Measurements from ENCODE around the gene MOGAT3. TPM values are rescaled to one million over a fixed set of nuclear protein-coding genes. Genes with fewer than 3 reads are reported as not detected.

The MOGAT3 gene
- total RNA-seq, 1 experiment from 2014 or later = not detected

DNA sequence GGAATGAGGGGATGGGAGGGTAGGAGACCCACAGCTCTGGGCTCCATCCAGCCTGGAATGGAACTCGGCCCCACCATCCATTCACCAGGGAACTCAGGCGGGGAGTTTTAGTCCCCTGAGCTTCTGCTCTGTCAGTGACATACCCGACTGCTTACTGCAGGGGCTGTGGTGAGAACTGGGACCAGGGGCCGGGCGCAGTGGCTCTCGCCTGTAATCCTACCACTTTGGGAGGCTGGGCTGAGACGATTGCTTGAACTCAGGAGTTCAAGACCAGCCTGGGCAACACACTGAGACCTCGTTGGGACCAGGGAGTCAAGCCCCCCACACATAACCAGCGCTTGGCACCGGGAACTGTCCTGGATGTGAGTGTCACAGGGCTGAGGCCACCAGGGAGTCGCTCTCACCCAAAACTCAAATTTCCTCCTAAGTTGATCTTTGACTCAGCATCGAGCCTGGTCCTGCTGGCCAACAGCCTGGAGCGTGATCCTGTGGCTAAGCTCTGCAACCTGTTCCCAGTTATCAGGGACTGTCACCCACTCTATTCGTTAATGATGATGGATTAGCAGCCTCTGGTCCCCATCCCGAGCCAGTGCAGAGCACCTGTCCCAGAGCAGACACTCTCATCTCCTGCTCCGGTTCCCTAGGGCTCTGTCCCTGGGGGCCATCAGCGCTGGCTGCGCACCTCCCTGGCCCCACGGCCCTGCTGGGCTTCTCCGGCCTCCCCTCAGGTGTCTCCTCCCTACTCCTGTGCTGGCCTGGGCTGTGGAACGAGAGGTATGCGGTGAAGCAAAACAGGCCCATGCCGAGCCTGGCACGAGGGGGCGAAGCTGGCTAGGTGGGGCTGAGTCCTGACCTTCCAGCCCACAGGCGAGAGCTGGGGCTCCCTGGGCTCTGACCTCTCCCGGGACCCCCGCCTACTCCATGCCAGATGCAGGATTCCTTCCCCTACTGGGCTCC is 37.7 kb upstream of the MOGAT3 start:
- H3K27me3 ChIP-seq (replicated peaks) = no peaks in the 10 kb centered on the region
- peaks cover 2% of the 10 kb centered on the region for H3K4me1 ChIP-seq (replicated peaks)
- no peaks in the 10 kb centered on the region for H3K9me3 ChIP-seq (replicated peaks)
- no peak for DNase-seq (ENCODE audit: low read depth in 1 of 2, low spot score in 2 of 2)
- no peak overlapping the region for H3K27ac ChIP-seq
- no peak overlapping the region for H3K4me3 ChIP-seq
- H3K36me3 ChIP-seq = peaks cover 39% of the 10 kb centered on the region

DNA sequence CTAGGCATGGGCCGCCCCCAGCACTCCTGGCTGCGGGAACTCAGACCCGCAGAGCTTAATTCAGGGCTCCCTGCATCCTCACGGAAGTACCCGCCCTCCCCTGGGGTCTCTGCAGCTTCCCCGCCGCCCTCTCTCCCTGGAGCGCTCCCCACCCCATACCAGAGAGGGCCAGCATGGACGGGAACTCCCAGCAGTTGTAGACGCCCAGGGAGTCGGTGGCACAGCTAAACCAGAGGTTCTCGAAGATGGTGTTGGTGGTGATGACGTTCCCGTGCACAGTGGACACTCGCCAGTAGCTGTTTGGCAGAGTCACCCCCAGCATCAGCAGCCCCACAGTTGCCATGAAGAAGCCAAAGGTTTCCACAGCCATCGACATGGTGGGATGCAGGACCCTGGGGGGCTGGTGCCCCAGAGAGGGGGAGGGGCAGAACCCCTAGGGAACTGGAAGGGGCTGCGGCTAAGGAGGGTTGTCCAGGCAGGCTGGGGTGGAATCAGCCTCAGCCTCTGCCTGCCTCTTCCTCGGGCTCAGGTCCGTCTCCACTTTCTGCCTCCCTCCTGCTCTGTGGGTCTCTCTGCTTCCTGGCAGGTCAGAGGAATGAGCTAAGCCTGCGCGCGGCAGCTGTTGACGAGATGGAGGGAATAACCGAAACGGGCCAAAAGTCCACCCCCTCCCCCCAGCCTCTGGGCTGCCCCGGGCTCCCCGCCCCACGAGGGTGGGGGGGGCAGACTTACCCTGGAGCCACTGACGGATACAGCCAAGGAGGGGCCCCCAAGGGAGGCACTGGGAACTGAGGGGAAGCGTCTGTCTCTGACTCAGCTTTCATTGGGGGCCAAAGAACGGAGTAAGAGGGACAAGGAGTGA is 36.6 kb upstream of the MOGAT3 start, which contains the start of gene CLDN15:
Gene CLDN15, minus strand, starts transcription at position 597 of the 862 bp plus-strand sequence. Its CDS starts 221 bp downstream, at position 376.
- Histone ChIP-seq H3K27ac (no peak within 1 kb of the TSS), H3K4me1 (replicated peaks) (no peaks in the 10 kb centered on the region), H3K36me3 (peaks cover 29% of the 10 kb centered on the region), H3K27me3 (replicated peaks) (no peaks in the 10 kb centered on the region), H3K9me3 (replicated peaks) (no peaks in the 10 kb centered on the region), H3K4me3 (no peak within 1 kb of the TSS)
- no peak for DNase-seq (ENCODE audit: low read depth in 1 of 2, low spot score in 2 of 2)

DNA sequence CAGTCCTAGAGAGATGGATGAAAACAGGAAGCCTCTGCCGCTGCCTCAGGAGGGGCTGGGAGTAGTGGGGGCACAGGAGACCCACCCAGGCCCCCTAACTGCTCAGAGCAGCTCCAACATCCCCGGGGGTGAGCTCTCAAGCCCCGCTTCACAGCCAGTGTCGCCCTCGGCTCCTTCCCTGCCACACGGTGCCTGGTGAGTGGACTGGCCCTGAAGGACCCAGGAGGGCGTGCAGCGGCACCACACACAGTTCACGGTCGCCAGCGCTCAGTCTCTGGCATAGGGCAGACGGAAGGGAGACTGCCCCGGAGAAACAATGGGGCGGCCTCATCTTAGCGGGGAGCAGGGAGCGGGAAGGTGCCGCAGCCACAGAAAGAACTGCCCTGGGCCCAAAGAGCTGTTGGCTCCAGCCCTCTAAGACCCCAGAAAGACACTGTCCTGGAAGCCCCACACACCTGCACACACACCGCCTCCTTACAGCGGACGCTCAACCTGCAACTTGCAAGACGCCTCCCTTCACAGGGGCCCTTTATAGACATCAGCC is 35.5 kb upstream of the MOGAT3 start:
- H3K4me1 ChIP-seq (replicated peaks) = no peaks in the 10 kb centered on the region
- peaks cover 29% of the 10 kb centered on the region for H3K36me3 ChIP-seq
- DNase-seq (ENCODE audit: low read depth in 1 of 2, low spot score in 2 of 2) = no peak

DNA sequence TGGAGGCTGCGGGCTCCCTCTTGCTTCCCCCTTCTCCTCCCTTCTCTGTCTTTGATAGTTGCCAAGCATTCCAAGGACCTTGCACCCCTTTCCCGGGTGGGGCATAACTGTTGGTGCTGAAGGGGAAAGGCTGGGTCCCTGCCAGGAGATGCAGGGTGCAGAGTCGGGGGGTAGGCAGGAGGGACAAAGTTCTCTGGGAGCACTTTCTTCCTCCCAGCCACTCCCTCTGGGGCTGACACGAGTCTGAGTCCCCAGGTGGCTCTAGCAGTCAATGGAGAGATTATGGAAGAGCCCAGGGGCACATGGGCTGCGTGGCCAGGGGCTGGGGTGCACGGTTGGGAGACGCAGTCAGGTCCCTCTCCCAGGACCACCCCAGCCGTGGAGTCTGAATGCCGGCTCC is 34.7 kb upstream of the MOGAT3 start:
- H3K27ac ChIP-seq = no peak overlapping the region
- H3K9me3 ChIP-seq (replicated peaks) = no peaks in the 10 kb centered on the region
- H3K36me3 ChIP-seq = peaks cover 22% of the 10 kb centered on the region
- no peak for DNase-seq (ENCODE audit: low read depth in 1 of 2, low spot score in 2 of 2)
- no peaks in the 10 kb centered on the region for H3K4me1 ChIP-seq (replicated peaks)
- no peak overlapping the region for H3K4me3 ChIP-seq
- H3K27me3 ChIP-seq (replicated peaks) = no peaks in the 10 kb centered on the region

More for the DNA sequence above, 35.5 kb upstream of the MOGAT3 start:
- no peak overlapping the region for H3K4me3 ChIP-seq
- H3K27ac ChIP-seq = no peak overlapping the region
- H3K9me3 ChIP-seq (replicated peaks) = no peaks in the 10 kb centered on the region
- no peaks in the 10 kb centered on the region for H3K27me3 ChIP-seq (replicated peaks)

DNA sequence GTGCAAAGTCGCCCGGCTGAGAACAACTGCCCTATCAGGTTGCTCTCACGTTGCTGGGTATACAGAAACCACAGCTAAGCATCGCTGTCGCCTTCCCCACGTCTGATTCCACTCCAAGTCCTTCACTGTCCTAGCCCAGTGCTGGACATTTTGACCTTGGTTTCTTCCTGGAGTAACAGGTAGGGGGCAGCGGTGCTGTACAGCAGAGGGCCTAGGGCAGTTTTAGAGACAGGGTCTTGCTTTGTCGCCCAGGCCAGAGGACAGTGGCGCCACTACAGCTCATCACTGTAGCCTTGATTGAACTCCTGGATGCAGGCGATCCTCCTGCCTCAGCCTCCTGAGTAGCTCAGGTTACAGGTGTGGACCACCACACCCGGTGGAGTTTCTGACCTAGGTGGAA is 34.2 kb upstream of the MOGAT3 start:
- no peaks in the 10 kb centered on the region for H3K27me3 ChIP-seq (replicated peaks)
- no peaks in the 10 kb centered on the region for H3K9me3 ChIP-seq (replicated peaks)
- H3K27ac ChIP-seq = no peak overlapping the region
- no peaks in the 10 kb centered on the region for H3K4me1 ChIP-seq (replicated peaks)
- peaks cover 17% of the 10 kb centered on the region for H3K36me3 ChIP-seq
- no peak overlapping the region for H3K4me3 ChIP-seq
- no peak for DNase-seq (ENCODE audit: low read depth in 1 of 2, low spot score in 2 of 2)

DNA sequence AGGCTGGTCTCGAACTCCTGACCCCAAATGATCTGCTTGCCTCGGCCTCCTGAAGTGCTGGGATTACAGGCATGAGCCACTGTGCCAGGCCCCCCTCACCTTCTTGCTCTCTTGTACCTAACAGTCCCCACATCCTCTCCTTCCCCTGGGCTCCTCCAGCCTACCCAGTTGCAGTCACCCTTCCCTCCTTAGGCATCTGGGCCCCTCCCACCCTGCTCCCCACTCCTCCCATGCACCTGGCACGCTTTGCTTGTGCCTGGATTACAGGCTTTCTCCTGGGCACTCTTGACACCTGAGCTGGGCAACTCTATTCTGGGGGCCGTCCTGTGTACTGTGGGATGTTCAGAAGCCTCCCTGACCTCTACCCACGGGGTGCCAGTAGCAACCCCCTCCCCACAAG is 33.8 kb upstream of the MOGAT3 start:
- Histone ChIP-seq H3K27ac (no peak overlapping the region), H3K4me1 (replicated peaks) (no peaks in the 10 kb centered on the region), H3K36me3 (peaks cover 13% of the 10 kb centered on the region), H3K27me3 (replicated peaks) (no peaks in the 10 kb centered on the region), H3K4me3 (no peak overlapping the region), H3K9me3 (replicated peaks) (no peaks in the 10 kb centered on the region)
- no peak for DNase-seq (ENCODE audit: low read depth in 1 of 2, low spot score in 2 of 2)

DNA sequence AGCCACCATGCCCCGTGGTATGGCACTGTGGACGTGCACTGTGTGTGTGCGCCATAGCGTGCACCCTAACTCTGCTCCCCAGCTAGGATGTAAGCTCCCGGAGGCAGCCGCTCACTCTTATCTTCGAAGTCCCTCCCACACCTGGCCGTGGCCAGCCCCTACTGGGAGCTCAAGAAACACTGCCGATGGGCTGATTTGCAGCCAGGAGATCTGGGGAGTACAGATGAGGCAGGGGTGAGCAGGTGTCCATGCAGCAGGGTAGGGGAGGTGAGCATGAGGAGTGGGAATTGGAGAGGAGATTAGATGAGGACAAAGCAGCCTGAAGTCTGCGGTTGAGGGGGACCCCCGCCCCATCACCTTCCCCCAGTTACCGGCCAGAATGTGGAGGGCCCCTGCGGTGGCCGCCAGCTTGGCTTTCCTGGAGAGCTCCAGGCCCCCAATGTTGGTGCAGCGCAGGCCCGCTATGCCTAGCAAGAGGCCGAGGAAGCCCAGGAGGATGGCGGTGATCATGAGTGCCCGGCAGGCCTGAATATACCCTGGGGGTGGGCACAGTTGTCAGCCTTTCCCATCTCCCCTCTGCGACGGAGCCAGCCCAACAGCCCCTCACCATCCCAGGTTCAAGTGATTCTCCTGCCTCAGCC is 33.2 kb upstream of the MOGAT3 start:
- H3K36me3 ChIP-seq = peaks cover 8% of the 10 kb centered on the region

DNA sequence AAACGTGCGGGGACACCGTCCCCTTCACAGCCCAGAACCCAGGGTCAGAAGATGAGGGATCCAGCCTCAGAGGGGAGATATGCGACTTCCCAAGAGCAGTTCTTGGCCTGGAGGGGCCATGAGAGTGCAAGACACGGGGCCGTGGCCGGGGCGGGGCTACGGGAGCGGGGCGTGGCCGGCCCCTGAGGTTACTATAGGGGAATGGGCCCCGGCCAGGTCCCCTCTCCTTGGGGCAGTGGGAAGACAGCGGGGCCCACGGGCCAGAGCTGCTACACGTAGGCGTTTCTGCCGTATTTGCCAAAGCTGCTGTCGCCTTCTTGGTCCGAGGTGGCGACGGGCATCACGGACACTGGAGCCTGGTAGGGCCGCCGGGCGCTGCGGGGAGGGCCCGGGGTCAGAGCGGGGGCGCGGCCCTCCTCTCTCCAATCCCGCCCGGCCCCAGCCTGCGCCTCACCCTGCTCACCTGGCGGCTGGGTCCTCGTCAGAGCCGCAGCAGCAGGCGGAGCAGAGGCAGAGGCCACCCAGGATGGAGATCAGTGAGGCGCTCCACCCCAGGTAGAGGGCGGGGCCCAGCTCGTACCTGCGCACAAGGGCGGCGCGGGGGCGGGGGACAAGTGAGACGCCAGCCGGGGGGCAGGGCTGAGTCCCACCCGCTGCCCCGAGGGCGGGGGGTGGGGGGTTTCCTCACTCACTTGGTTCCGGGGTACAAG is 31.5 kb upstream of the MOGAT3 start:
- Histone ChIP-seq H3K4me3 (no peak overlapping the region), H3K27me3 (replicated peaks) (no peaks in the 10 kb centered on the region), H3K27ac (no peak overlapping the region), H3K4me1 (replicated peaks) (no peaks in the 10 kb centered on the region), H3K36me3 (peaks cover 4% of the 10 kb centered on the region), H3K9me3 (replicated peaks) (no peaks in the 10 kb centered on the region)
- DNase-seq (ENCODE audit: low read depth in 1 of 2, low spot score in 2 of 2) = no peak

More for the DNA sequence above, 33.2 kb upstream of the MOGAT3 start:
- H3K27me3 ChIP-seq (replicated peaks) = no peaks in the 10 kb centered on the region
- no peak for DNase-seq (ENCODE audit: low read depth in 1 of 2, low spot score in 2 of 2)
- no peak overlapping the region for H3K27ac ChIP-seq
- no peak overlapping the region for H3K4me3 ChIP-seq
- H3K4me1 ChIP-seq (replicated peaks) = no peaks in the 10 kb centered on the region
- no peaks in the 10 kb centered on the region for H3K9me3 ChIP-seq (replicated peaks)

DNA sequence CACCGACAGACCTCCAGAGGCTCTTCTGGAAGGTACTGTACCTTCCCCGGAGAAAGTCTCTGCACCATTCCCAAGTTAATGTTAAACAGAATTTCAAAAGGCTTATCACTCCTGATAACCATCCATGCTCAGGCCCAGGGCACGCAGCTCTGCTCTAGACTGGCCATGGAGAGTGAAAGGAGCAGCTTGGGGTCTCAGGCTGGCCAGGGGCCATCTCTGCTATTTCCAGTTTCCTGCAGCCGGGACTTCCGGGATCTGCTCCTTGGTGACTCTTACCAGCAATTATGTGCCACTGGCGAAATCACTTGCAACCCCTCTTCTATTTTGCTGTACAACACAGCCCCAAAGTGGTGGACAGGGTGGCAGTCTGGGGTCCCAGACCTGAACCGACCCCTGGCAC is 30.8 kb upstream of the MOGAT3 start:
- Histone ChIP-seq H3K27ac (no peak overlapping the region), H3K4me1 (replicated peaks) (no peaks in the 10 kb centered on the region), H3K9me3 (replicated peaks) (no peaks in the 10 kb centered on the region), H3K4me3 (no peak overlapping the region), H3K36me3 (peaks cover 6% of the 10 kb centered on the region; the same call in 1 of the 2 replicates), H3K27me3 (replicated peaks) (no peaks in the 10 kb centered on the region)
- DNase-seq (ENCODE audit: low read depth in 1 of 2, low spot score in 2 of 2) = no peak

DNA sequence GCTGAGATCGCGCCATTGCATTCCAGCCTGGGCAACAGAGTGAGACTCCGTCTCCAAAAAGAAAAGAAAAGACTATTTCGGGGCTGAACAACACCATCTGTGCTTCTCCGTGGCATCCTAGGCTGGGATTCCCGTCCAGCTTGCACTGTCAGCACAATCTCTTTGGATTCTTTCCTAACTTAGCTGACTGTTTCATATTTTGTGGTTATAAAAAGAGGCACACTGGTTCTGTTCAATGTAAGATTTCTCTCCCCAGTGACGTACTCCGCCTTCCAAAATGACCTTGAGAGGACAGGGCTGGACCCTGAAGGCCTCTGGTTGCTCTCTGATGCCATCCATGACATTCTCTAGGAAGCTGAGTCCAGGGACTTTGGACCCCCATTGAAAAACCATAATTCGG is 25.9 kb upstream of the MOGAT3 start:
- H3K36me3 ChIP-seq = peaks cover 32% of the 10 kb centered on the region

DNA sequence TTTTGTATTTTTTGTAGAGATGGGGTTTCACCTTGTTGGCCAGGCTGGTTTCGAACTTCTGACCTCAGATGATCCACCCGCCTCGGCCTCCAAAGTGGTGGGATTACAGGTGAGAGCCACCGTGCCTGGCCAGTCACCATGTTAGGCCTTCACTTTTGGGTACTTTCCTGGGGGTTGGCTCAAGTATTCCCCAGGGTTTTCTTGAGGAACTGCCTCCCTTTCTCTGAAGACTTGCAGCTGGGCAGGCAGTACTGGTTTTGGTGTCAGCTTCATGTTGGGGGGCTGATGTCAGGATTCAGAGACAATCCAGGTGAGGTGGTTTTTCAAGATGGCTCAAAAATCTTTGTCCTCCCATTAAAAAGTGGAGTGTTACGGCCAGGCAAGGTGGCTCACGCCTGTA is 24.8 kb upstream of the MOGAT3 start:
- no peak for DNase-seq (ENCODE audit: low read depth in 1 of 2, low spot score in 2 of 2)
- no peak overlapping the region for H3K4me3 ChIP-seq
- no peaks in the 10 kb centered on the region for H3K4me1 ChIP-seq (replicated peaks)
- no peaks in the 10 kb centered on the region for H3K27me3 ChIP-seq (replicated peaks)
- H3K36me3 ChIP-seq = peaks cover 32% of the 10 kb centered on the region
- H3K9me3 ChIP-seq (replicated peaks) = no peaks in the 10 kb centered on the region
- no peak overlapping the region for H3K27ac ChIP-seq

More for the DNA sequence above, 25.9 kb upstream of the MOGAT3 start:
- Histone ChIP-seq H3K4me3 (no peak overlapping the region), H3K9me3 (replicated peaks) (no peaks in the 10 kb centered on the region), H3K27ac (no peak overlapping the region), H3K27me3 (replicated peaks) (no peaks in the 10 kb centered on the region), H3K4me1 (replicated peaks) (no peaks in the 10 kb centered on the region)
- DNase-seq (ENCODE audit: low read depth in 1 of 2, low spot score in 2 of 2) = no peak

DNA sequence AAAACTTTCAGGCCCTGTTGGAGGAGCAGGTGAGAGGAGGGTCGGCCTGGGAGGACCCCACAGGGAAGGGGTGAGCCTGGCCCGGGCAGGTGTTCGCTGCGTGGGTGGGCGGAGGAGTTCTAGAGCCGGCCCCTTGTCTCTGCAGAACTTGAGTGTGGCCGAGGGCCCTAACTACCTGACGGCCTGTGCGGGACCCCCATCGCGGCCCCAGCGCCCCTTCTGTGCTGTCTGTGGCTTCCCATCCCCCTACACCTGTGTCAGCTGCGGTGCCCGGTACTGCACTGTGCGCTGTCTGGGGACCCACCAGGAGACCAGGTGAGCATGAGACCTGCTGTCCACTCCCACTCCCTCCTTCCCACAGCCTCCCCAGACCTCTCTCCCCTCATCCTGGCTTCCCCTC is 22.7 kb upstream of the MOGAT3 start:
- no peak for DNase-seq (ENCODE audit: low read depth in 1 of 2, low spot score in 2 of 2)
- no peak overlapping the region for H3K27ac ChIP-seq
- H3K4me1 ChIP-seq (replicated peaks) = no peaks in the 10 kb centered on the region
- H3K36me3 ChIP-seq = peaks cover 32% of the 10 kb centered on the region
- H3K4me3 ChIP-seq = no peak overlapping the region
- no peaks in the 10 kb centered on the region for H3K27me3 ChIP-seq (replicated peaks)
- no peaks in the 10 kb centered on the region for H3K9me3 ChIP-seq (replicated peaks)

Data from SJSA1 (cell line).